RWPE2 (cell line): Measurements from ENCODE around the gene RARRES1.

Experiments used
- ATAC-seq: fragments of 200-7000 bp; cut with Tn5 transposase; 3 replicates; pipeline ENCODE4 v1.9.1; 2021; ENCODE audit warnings: low read depth
- DNase-seq: peaks from one replicate; pipeline ENCODE4 v3.0.0-alpha.2; 2020; ENCODE audit warnings: low spot score
- H3K27ac ChIP-seq: fragments of 450-650 bp; 2 replicates; pipeline ENCODE4 v1.5.1; 2017; ENCODE audit warnings: mild to moderate bottlenecking; ENCODE audit not compliant: poor library complexity, severe bottlenecking
- H3K27me3 ChIP-seq: fragments of 250-450 bp; sonication (Bioruptor Pico); 2 replicates; pipeline ENCODE4 v1.5.1; 2021; ENCODE audit warnings: mild to moderate bottlenecking, moderate library complexity; ENCODE audit not compliant: insufficient read depth, poor library complexity, severe bottlenecking
- H3K36me3 ChIP-seq: fragments of 250-450 bp; sonication (Bioruptor Pico); 2 replicates; pipeline ENCODE4 v1.5.1; 2020; ENCODE audit warnings: low read depth, mild to moderate bottlenecking, moderate library complexity
- H3K4me1 ChIP-seq: fragments of 250-450 bp; sonication (Bioruptor Pico); 2 replicates; pipeline ENCODE4 v1.5.1; 2021; ENCODE audit warnings: mild to moderate bottlenecking, moderate library complexity; ENCODE audit not compliant: insufficient read depth, poor library complexity, severe bottlenecking
- H3K4me3 ChIP-seq: fragments of 250-450 bp; sonication (Bioruptor Pico); 2 replicates; pipeline ENCODE4 v1.5.1; 2021; ENCODE audit warnings: mild to moderate bottlenecking, moderate library complexity; ENCODE audit not compliant: severe bottlenecking
- H3K9me3 ChIP-seq: fragments of 250-450 bp; sonication (Bioruptor Pico); 2 replicates; pipeline ENCODE4 v1.5.1; 2021; ENCODE audit warnings: mild to moderate bottlenecking, moderate library complexity; ENCODE audit not compliant: severe bottlenecking
- TF ChIP-seq, protein P1 (sequence below): fragments of 450-650 bp; IDR thresholded peaks from one replicate; pipeline ENCODE4 v1.5.1; 2017; ENCODE audit warnings: mild to moderate bottlenecking, moderate library complexity; ENCODE audit not compliant: poor library complexity, severe bottlenecking

RARRES1 gene

DNA sequence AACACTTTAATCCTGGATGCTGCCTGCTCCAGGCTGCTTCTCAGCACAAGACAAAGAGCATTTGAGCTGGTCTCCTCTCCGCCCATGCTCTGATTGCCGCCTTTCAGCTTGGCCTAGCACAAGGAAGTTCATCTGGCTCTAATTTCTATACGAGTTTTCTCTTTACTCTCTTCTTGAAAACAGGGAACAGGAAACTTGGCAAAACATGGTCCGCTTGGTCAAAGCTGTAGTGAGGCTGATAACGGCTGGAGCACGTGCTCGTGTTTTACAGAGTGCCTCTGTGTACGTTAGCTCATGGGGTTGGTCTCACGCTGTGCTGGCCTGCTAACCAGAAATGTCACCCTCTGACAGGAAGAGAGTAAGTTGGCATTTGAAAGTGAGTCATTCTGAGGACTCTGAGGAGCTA, 19.2 kb downstream of the RARRES1 start:
- H3K27me3 ChIP-seq: no peaks in the 10 kb centered on the region
- H3K9me3 ChIP-seq: no peaks in the 10 kb centered on the region
- TF ChIP-seq, protein P1, sequence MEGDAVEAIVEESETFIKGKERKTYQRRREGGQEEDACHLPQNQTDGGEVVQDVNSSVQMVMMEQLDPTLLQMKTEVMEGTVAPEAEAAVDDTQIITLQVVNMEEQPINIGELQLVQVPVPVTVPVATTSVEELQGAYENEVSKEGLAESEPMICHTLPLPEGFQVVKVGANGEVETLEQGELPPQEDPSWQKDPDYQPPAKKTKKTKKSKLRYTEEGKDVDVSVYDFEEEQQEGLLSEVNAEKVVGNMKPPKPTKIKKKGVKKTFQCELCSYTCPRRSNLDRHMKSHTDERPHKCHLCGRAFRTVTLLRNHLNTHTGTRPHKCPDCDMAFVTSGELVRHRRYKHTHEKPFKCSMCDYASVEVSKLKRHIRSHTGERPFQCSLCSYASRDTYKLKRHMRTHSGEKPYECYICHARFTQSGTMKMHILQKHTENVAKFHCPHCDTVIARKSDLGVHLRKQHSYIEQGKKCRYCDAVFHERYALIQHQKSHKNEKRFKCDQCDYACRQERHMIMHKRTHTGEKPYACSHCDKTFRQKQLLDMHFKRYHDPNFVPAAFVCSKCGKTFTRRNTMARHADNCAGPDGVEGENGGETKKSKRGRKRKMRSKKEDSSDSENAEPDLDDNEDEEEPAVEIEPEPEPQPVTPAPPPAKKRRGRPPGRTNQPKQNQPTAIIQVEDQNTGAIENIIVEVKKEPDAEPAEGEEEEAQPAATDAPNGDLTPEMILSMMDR: no peak
- ATAC-seq (no peak), DNase-seq (no peak)
- H3K36me3 ChIP-seq: peaks cover 16% of the 10 kb centered on the region
- H3K4me1 ChIP-seq: peaks cover 18% of the 10 kb centered on the region
- no peak overlapping the region for H3K27ac ChIP-seq
- no peak overlapping the region for H3K4me3 ChIP-seq

DNA sequence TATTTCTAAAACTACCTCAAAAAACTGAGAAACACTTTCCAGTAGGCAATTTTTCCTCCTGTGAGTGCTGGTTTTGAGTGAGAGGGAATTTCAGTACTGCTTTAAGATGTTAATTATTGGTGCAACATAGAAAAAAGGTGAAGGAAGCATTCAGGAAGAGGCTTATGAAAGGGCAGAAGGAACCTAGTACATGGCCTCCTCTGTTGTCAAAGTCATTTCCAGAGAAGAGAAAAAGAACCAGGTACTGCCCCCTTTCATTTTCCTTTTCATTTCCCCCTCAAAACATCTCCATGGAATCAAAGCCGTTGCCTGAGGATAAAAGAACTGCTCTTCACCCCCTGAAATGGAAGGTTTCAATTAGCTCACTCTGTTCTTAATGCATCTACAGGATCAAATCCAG, 19.8 kb downstream of the RARRES1 start:
- Histone ChIP-seq H3K4me1 (peaks cover 16% of the 10 kb centered on the region), H3K27ac (peak overlapping the region; percentile 27), H3K36me3 (peaks cover 17% of the 10 kb centered on the region), H3K4me3 (no peak overlapping the region), H3K27me3 (no peaks in the 10 kb centered on the region), H3K9me3 (no peaks in the 10 kb centered on the region)
- TF ChIP-seq, protein P1: no peak
- DNase-seq (no peak), ATAC-seq (no peak)

DNA sequence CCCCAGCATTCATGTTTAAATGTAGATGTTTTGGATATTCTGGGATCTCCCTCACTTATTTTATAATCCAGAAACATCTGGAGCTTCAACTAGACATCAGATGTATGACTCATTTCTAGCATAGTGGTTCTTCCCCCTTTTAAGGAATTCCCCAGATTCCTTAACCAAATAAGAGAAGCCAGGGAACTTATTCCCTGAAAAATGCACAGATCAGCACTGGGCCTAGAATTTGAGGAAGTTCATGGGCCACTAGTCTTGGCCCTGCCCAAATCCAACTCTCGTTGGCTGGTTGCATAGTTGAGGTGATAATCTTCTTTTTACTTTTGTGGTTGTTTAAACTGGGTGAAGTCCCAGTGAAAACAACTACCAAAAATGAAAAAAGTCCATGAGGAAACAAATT, 20.4 kb downstream of the RARRES1 start:
- no peaks in the 10 kb centered on the region for H3K9me3 ChIP-seq
- H3K27ac ChIP-seq: peak overlapping the region; percentile 27
- no peaks in the 10 kb centered on the region for H3K27me3 ChIP-seq
- H3K4me3 ChIP-seq: no peak overlapping the region
- TF ChIP-seq, protein P1: no peak
- peaks cover 16% of the 10 kb centered on the region for H3K4me1 ChIP-seq
- peaks cover 17% of the 10 kb centered on the region for H3K36me3 ChIP-seq
- DNase-seq (no peak), ATAC-seq (peak; percentile 60)

DNA sequence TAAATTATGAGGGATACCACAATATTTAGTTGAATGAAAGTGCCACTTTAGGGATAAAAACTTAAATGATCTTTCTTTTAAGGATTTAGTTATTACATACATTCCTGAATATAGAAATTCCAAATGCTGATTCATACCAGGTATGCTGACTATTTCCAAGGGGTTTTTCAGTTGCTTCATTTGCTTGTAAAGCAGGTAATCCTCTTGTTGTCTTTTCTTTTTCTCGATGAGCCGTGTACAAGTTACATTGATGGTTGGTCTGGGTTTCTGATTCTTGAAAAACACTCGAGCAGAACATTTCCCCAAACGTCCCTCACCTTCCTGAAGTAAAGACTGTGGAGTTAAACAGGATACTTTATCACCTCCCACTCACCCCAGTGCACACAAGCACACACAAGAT, 21.7 kb downstream of the RARRES1 start:
- Histone ChIP-seq H3K36me3 (peaks cover 17% of the 10 kb centered on the region), H3K27ac (peak overlapping the region; percentile 27), H3K4me3 (no peak overlapping the region)

DNA sequence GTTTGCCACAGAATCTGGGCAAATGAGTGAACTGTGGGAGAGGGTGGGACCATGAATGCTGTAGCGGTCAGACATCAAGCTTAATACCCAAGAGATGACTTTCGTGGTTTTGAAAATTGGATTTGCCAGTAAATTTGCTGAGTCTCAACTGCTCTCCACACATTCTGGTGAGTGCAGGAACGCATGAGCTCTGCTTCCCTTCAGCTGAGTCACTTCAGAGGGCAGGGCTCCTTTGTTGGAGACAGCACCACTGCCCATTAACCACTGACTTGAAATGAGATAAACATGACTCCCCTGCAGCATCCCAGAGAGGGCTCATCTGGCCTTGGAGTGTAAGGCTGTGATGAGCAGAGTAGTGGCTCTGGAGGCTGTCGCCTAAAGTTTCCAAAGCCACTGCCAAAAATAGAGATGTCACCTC, 22.6 kb downstream of the RARRES1 start:
- H3K27ac ChIP-seq: peak overlapping the region; percentile 27
- DNase-seq (no peak), ATAC-seq (peak; percentile 92)
- H3K27me3 ChIP-seq: no peaks in the 10 kb centered on the region
- TF ChIP-seq, protein P1: no peak
- H3K36me3 ChIP-seq: peaks cover 17% of the 10 kb centered on the region
- H3K4me1 ChIP-seq: peaks cover 16% of the 10 kb centered on the region
- H3K4me3 ChIP-seq: no peak overlapping the region
- no peaks in the 10 kb centered on the region for H3K9me3 ChIP-seq

More for the DNA sequence above, 21.7 kb downstream of the RARRES1 start:
- peaks cover 16% of the 10 kb centered on the region for H3K4me1 ChIP-seq
- H3K9me3 ChIP-seq: no peaks in the 10 kb centered on the region
- TF ChIP-seq, protein P1: no peak
- DNase-seq: no peak
- no peaks in the 10 kb centered on the region for H3K27me3 ChIP-seq
- peak; percentile 35; the same call in 1 of the 3 replicates for ATAC-seq
